HepG2 (cell line): ENCODE measurements around the gene EVI5. TPM values are rescaled to one million over a fixed set of nuclear protein-coding genes. Genes with fewer than 3 reads are reported as not detected.

ENCODE experiments used
- CCAR2 ChIP-seq: fragments of 200-400 bp; formaldehyde crosslinking; optimal IDR thresholded peaks from 2 replicates; pipeline ENCODE3; 2018; ENCODE audit warnings: low read depth, mild to moderate bottlenecking, low read length, moderate library complexity
- DPF2 ChIP-seq: sonication (generic); formaldehyde crosslinking; IDR thresholded peaks from 2 replicates; pipeline ENCODE4 v1.4.0; 2020; ENCODE audit warnings: mild to moderate bottlenecking, low read depth, missing genetic modification reagents, borderline replicate concordance
- HCFC1 ChIP-seq: fragments of 150-350 bp; IDR thresholded peaks from 2 replicates; pipeline ENCODE4 v1.6.1; 2014; ENCODE audit warnings: low read depth, low read length
- MEIS1 ChIP-seq: sonication (generic); formaldehyde crosslinking; IDR thresholded peaks from 2 replicates; pipeline ENCODE4 v1.9.0; 2021; ENCODE audit warnings: mild to moderate bottlenecking, missing genetic modification reagents, moderate library complexity, borderline replicate concordance
- MLLT10 ChIP-seq: sonication (generic); formaldehyde crosslinking; IDR thresholded peaks from 2 replicates; pipeline ENCODE4 v1.4.0; 2020; ENCODE audit warnings: missing genetic modification reagents
- SMAD1 ChIP-seq: sonication (generic); formaldehyde crosslinking; IDR thresholded peaks from 2 replicates; pipeline ENCODE4 v1.4.0; 2020; ENCODE audit warnings: missing genetic modification reagents, low read depth, mild to moderate bottlenecking, borderline replicate concordance
- YEATS4 ChIP-seq: sonication (generic); formaldehyde crosslinking; IDR thresholded peaks from 2 replicates; pipeline ENCODE4 v1.4.0; 2020; ENCODE audit warnings: missing genetic modification reagents, borderline replicate concordance
- ZFP36L2 ChIP-seq: sonication (generic); formaldehyde crosslinking; IDR thresholded peaks from 2 replicates; pipeline ENCODE4 v1.4.0; 2020; ENCODE audit warnings: missing genetic modification reagents
- ZNF343 ChIP-seq: sonication (generic); formaldehyde crosslinking; IDR thresholded peaks from 2 replicates; pipeline ENCODE4 v1.4.0; 2020; ENCODE audit warnings: mild to moderate bottlenecking, missing genetic modification reagents
- ZNF451 ChIP-seq: sonication (generic); formaldehyde crosslinking; IDR thresholded peaks from 2 replicates; pipeline ENCODE4 v1.5.0; 2020; ENCODE audit warnings: mild to moderate bottlenecking, missing genetic modification reagents
- ZNF550 ChIP-seq: sonication (generic); formaldehyde crosslinking; IDR thresholded peaks from 2 replicates; pipeline ENCODE4 v1.4.0; 2020; ENCODE audit warnings: mild to moderate bottlenecking, missing genetic modification reagents, borderline replicate concordance
- ZSCAN25 ChIP-seq: sonication (generic); formaldehyde crosslinking; IDR thresholded peaks from 2 replicates; pipeline ENCODE4 v1.8.0; 2022; ENCODE audit warnings: mild to moderate bottlenecking, missing genetic modification reagents
- polyA plus RNA-seq, 8 experiments: library from polyadenylated mRNA; depleted of rRNA in 3 of 8; stranded (reverse) in 7 of 8; unstranded in 1 of 8; fragments of >200 nt; fragmentation: Illumina TruSeq in 4 of 8; extraction: Trizol in 4 of 8; gene quantifications; 2 replicates each; pipeline versions ENCODE4 v1.2.1 to v1.2.3, GENCODE V29; 2011 to 2016; ENCODE audit warnings: low read depth in 4 of 8, missing spikeins in 1 of 8, mixed read lengths in 1 of 8; ENCODE audit not compliant: insufficient read depth in 1 of 8
- total RNA-seq, 5 experiments: library from RNA; depleted of rRNA; stranded (reverse); fragments of >200 nt; fragmentation: Illumina TruSeq; extraction: Trizol; gene quantifications; 2 replicates each; pipeline ENCODE4 v1.2.3, GENCODE V29; 2016; ENCODE audit warnings: low read depth in 1 of 5
- TF ChIP-seq, protein P1 (sequence below): sonication (generic); formaldehyde crosslinking; IDR thresholded peaks from 2 replicates; pipeline ENCODE4 v1.4.0; 2020; ENCODE audit warnings: mild to moderate bottlenecking, missing genetic modification reagents
- TF ChIP-seq, protein P2 (sequence below): sonication (generic); formaldehyde crosslinking; IDR thresholded peaks from 2 replicates; pipeline ENCODE4 v1.4.0; 2020; ENCODE audit warnings: low read depth, mild to moderate bottlenecking, missing genetic modification reagents
- TF ChIP-seq, protein P3 (sequence below): sonication (generic); formaldehyde crosslinking; IDR thresholded peaks from 2 replicates; pipeline ENCODE4 v1.4.0; 2020; ENCODE audit warnings: mild to moderate bottlenecking, low read depth, missing genetic modification reagents

Gene EVI5
- total and polyA plus RNA-seq, 2 of the 13 experiments (the other 11 are each of a cell fraction or from before 2014, with no cell fraction given), result 4.0 to 12.6 TPM

DNA sequence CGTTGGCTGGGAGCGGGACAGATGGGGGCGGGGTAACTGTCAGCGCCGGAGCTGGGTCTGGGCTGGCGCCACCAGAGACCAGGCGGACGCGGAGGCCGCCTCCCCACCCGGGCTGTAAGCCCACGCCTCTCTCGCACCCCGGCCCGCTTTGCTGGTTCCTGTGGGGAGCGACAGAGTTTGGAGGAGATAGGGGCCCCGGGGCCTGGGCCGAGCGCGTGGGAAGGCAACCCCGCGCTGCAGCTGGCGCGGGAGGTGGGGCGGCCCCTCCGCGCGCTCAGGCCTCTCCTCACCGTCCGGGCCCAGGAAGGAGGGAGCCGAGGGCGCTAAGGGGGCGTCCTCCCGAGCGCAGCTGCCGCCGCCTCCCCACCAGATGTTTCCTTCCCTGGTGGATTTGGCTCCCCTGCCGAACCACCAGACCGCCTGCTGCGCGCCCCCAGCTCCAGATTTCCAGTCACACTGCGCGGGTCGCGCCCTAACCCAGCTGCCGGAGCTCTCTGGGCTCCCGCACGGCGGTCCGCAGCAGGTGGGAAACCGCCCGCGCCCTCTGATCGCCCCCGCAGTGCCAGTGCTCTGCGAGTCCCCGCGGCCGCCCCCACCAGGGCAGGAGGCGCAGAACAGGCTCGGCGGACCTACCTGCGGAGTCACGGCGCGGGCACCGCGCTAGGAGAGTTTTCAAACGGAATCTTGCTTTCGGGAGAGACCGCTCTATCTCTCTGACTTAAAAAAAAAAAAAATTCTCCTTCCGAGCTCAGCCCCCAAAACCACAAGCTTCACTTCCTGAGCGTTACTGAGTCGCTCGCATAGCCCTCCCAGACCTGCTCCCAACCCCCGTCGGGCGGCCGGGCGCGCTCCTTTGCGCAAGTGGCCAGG lies 299.3 kb downstream of the EVI5 start (continued):
- TF ChIP-seq, protein P1, sequence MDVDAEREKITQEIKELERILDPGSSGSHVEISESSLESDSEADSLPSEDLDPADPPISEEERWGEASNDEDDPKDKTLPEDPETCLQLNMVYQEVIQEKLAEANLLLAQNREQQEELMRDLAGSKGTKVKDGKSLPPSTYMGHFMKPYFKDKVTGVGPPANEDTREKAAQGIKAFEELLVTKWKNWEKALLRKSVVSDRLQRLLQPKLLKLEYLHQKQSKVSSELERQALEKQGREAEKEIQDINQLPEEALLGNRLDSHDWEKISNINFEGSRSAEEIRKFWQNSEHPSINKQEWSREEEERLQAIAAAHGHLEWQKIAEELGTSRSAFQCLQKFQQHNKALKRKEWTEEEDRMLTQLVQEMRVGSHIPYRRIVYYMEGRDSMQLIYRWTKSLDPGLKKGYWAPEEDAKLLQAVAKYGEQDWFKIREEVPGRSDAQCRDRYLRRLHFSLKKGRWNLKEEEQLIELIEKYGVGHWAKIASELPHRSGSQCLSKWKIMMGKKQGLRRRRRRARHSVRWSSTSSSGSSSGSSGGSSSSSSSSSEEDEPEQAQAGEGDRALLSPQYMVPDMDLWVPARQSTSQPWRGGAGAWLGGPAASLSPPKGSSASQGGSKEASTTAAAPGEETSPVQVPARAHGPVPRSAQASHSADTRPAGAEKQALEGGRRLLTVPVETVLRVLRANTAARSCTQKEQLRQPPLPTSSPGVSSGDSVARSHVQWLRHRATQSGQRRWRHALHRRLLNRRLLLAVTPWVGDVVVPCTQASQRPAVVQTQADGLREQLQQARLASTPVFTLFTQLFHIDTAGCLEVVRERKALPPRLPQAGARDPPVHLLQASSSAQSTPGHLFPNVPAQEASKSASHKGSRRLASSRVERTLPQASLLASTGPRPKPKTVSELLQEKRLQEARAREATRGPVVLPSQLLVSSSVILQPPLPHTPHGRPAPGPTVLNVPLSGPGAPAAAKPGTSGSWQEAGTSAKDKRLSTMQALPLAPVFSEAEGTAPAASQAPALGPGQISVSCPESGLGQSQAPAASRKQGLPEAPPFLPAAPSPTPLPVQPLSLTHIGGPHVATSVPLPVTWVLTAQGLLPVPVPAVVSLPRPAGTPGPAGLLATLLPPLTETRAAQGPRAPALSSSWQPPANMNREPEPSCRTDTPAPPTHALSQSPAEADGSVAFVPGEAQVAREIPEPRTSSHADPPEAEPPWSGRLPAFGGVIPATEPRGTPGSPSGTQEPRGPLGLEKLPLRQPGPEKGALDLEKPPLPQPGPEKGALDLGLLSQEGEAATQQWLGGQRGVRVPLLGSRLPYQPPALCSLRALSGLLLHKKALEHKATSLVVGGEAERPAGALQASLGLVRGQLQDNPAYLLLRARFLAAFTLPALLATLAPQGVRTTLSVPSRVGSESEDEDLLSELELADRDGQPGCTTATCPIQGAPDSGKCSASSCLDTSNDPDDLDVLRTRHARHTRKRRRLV (CRISPR knock-in tag), result no peak
- peak; percentile 69 for TF ChIP-seq YEATS4
- TF ChIP-seq DPF2, result no peak
- TF ChIP-seq ZNF451 (CRISPR knock-in tag), result no peak
- TF ChIP-seq MLLT10 (CRISPR knock-in tag), result no peak
- no peak for TF ChIP-seq ZSCAN25 (CRISPR knock-in tag)
- no peak for TF ChIP-seq SMAD1 (CRISPR knock-in tag)
- no peak for TF ChIP-seq CCAR2
- no peak for TF ChIP-seq ZFP36L2 (CRISPR knock-in tag)
- no peak for TF ChIP-seq HCFC1
- TF ChIP-seq, protein P2, sequence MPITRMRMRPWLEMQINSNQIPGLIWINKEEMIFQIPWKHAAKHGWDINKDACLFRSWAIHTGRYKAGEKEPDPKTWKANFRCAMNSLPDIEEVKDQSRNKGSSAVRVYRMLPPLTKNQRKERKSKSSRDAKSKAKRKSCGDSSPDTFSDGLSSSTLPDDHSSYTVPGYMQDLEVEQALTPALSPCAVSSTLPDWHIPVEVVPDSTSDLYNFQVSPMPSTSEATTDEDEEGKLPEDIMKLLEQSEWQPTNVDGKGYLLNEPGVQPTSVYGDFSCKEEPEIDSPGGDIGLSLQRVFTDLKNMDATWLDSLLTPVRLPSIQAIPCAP (CRISPR knock-in tag), result 0 out of 2 replicates have a peak, but pooled peaks have one; percentile 59
- TF ChIP-seq ZNF550 (CRISPR knock-in tag), result no peak
- 0 out of 2 replicates have a peak, but pooled peaks have one; percentile 39 for TF ChIP-seq MEIS1 (CRISPR knock-in tag)
- no peak for TF ChIP-seq ZNF343 (CRISPR knock-in tag)
- TF ChIP-seq, protein P3, sequence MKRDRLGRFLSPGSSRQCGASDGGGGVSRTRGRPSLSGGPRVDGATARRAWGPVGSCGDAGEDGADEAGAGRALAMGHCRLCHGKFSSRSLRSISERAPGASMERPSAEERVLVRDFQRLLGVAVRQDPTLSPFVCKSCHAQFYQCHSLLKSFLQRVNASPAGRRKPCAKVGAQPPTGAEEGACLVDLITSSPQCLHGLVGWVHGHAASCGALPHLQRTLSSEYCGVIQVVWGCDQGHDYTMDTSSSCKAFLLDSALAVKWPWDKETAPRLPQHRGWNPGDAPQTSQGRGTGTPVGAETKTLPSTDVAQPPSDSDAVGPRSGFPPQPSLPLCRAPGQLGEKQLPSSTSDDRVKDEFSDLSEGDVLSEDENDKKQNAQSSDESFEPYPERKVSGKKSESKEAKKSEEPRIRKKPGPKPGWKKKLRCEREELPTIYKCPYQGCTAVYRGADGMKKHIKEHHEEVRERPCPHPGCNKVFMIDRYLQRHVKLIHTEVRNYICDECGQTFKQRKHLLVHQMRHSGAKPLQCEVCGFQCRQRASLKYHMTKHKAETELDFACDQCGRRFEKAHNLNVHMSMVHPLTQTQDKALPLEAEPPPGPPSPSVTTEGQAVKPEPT (CRISPR knock-in tag), result no peak
